ENCODE data around the gene GGACT.

The GGACT gene

DNA sequence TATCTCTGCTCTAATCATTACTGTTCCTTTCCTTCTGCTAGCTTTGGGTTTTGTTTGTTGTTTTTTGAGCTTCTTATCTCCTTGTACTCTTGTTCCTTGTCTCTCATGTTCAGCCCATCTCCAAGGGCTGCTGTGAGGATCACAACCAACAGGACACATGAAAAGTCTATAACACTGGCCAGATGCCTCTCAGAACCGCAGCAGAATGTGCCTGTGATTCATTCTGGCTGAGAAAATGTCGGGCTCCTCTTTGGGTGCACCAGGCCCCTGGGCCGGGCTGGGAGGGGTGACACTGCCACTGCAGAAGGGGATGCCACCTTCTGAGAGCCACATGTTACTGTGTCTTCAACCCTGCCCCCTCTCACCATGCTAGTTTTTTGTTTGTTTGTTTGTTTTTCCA is 48.0 kb downstream of the GGACT start:
- TF ChIP-seq, protein P1, sequence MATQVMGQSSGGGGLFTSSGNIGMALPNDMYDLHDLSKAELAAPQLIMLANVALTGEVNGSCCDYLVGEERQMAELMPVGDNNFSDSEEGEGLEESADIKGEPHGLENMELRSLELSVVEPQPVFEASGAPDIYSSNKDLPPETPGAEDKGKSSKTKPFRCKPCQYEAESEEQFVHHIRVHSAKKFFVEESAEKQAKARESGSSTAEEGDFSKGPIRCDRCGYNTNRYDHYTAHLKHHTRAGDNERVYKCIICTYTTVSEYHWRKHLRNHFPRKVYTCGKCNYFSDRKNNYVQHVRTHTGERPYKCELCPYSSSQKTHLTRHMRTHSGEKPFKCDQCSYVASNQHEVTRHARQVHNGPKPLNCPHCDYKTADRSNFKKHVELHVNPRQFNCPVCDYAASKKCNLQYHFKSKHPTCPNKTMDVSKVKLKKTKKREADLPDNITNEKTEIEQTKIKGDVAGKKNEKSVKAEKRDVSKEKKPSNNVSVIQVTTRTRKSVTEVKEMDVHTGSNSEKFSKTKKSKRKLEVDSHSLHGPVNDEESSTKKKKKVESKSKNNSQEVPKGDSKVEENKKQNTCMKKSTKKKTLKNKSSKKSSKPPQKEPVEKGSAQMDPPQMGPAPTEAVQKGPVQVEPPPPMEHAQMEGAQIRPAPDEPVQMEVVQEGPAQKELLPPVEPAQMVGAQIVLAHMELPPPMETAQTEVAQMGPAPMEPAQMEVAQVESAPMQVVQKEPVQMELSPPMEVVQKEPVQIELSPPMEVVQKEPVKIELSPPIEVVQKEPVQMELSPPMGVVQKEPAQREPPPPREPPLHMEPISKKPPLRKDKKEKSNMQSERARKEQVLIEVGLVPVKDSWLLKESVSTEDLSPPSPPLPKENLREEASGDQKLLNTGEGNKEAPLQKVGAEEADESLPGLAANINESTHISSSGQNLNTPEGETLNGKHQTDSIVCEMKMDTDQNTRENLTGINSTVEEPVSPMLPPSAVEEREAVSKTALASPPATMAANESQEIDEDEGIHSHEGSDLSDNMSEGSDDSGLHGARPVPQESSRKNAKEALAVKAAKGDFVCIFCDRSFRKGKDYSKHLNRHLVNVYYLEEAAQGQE (IDR thresholded peaks at IDR 0.05; ENCODE audit: insufficient read depth in 1 of 2, low read depth in 2 of 2, low read length in 2 of 2): no peak
- TF ChIP-seq FOXP2 (optimal IDR thresholded peaks at IDR 0.05; ENCODE audit: borderline replicate concordance, extremely low read depth, extremely low read length, insufficient read depth) (no peak), SIN3A (IDR thresholded peaks at IDR 0.05; ENCODE audit: borderline replicate concordance, insufficient read depth, low read length) (no peak), POLR2AphosphoS5 (IDR thresholded peaks at IDR 0.05; ENCODE audit: low read depth, low read length) (no peak), TAF1 (IDR thresholded peaks at IDR 0.05; ENCODE audit: borderline replicate concordance, insufficient read depth, low read length) (no peak)

DNA sequence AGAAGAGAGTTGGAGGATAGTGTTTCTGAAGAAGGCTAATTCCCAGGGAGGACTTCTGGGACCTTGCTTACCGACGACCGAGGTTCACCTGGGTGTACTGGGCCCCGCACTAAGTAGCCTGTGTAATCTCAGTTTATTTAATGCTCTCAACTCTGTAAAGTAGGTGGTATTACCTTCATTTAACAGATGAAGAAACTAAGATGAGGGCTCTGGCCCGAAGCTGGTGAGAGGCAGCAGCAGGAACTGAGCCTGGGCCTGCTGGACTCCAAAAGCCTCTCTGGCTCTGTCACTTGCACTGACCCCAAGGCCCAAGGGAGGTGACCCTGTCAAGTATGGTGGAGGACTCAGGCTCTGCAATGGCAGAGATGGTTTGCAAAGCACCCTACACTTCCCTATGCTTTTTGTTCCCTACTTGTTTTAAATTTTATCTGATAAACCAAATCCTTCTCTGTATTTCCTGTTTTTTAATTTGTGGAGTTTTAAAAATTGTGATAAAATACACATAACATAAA is 50.6 kb downstream of the GGACT start:
- TF ChIP-seq POLR2AphosphoS5 (IDR thresholded peaks at IDR 0.05; ENCODE audit: low read depth, low read length) (no peak), SIN3A (IDR thresholded peaks at IDR 0.05; ENCODE audit: borderline replicate concordance, insufficient read depth, low read length) (no peak), FOXP2 (optimal IDR thresholded peaks at IDR 0.05; ENCODE audit: borderline replicate concordance, extremely low read depth, extremely low read length, insufficient read depth) (no peak), TAF1 (IDR thresholded peaks at IDR 0.05; ENCODE audit: borderline replicate concordance, insufficient read depth, low read length) (no peak)
- TF ChIP-seq, protein P1 (IDR thresholded peaks at IDR 0.05; ENCODE audit: insufficient read depth in 1 of 2, low read depth in 2 of 2, low read length in 2 of 2): no peak

DNA sequence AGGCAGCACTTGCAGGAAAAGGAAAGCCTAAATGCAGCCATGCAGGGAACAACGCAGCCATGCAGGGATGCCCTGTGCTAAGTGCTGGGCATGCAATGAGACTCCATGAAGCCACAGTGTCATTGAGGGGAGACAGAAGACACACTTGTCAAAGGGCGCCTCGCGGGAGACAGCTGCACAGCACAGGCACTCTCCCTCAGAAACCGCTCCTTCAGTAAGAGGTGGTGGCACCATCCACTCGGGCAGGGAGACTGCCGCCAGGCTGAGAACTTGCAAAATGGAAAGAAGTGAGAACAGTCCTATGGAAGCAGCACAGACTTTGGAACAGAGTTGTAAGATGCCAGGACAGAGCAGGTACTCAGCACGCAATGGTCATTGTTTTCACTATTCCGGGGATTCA is 51.1 kb downstream of the GGACT start:
- TF ChIP-seq TAF1 (IDR thresholded peaks at IDR 0.05; ENCODE audit: borderline replicate concordance, insufficient read depth, low read length) (no peak), SIN3A (IDR thresholded peaks at IDR 0.05; ENCODE audit: borderline replicate concordance, insufficient read depth, low read length) (no peak), FOXP2 (optimal IDR thresholded peaks at IDR 0.05; ENCODE audit: borderline replicate concordance, extremely low read depth, extremely low read length, insufficient read depth) (no peak), POLR2AphosphoS5 (IDR thresholded peaks at IDR 0.05; ENCODE audit: low read depth, low read length) (no peak)
- TF ChIP-seq, protein P1 (IDR thresholded peaks at IDR 0.05; ENCODE audit: insufficient read depth in 1 of 2, low read depth in 2 of 2, low read length in 2 of 2): no peak

DNA sequence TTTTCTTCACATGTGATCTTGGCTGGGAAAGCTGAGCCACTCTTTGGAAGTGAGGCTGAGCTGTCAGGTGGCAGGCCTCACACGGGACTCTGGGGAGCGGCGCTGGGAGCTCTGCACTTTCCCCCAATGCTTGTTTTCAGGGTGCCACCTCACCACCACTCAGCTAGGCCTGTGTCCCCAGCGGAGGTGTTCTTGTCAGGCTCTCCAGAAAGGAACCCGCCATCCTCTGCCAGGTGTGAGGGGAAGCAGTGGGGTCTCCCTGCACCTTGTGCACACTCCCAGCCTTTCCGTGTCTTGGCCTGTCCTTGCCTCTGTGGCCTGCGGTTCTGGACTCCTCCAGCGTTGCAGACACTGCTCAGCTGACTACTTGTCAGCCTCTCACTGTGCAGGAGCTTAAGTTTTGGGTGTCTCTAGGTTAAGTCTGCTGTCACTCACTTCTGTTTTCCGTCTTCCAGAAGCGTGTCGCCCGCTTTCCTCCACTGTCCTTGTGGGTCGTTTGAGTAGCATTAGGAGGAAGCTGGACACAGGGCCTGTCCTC is 51.9 kb downstream of the GGACT start:
- no peak for TF ChIP-seq SIN3A (IDR thresholded peaks at IDR 0.05; ENCODE audit: borderline replicate concordance, insufficient read depth, low read length)
- TF ChIP-seq, protein P1 (IDR thresholded peaks at IDR 0.05; ENCODE audit: insufficient read depth in 1 of 2, low read depth in 2 of 2, low read length in 2 of 2): no peak
- TF ChIP-seq TAF1 (IDR thresholded peaks at IDR 0.05; ENCODE audit: borderline replicate concordance, insufficient read depth, low read length): no peak
- no peak for TF ChIP-seq FOXP2 (optimal IDR thresholded peaks at IDR 0.05; ENCODE audit: borderline replicate concordance, extremely low read depth, extremely low read length, insufficient read depth)
- TF ChIP-seq POLR2AphosphoS5 (IDR thresholded peaks at IDR 0.05; ENCODE audit: low read depth, low read length): no peak
